DOHH2 (cell line): ENCODE measurements around the gene PTPRN2.

Experiments used
- CTCF ChIP-seq: fragments of 200-600 bp; sonication (generic); IDR thresholded peaks from one replicate; pipeline ENCODE4 v1.5.1; 2014; ENCODE audit warnings: antibody characterized with exemption, mild to moderate bottlenecking, low read depth, low read length; ENCODE audit not compliant: poor library complexity, severe bottlenecking
- EZH2phosphoT487 ChIP-seq: fragments of 200-600 bp; sonication (generic); IDR thresholded peaks from 2 replicates; pipeline ENCODE4 v1.6.1; 2017; ENCODE audit warnings: borderline replicate concordance, mild to moderate bottlenecking, antibody characterized with exemption, low read length, moderate library complexity, mixed read lengths

GRCh38 chr7:157763279-157764000, 824.2 kb downstream of the PTPRN2 start:
- TF ChIP-seq CTCF (no peak), EZH2phosphoT487 (no peak)
